Kidney glomerular epithelial cell (primary cell): Measurements from ENCODE around the gene TP53RK.
"Not testable (repeated sequence)": the region's sequence is repeated elsewhere in the genome, so short reads cannot be mapped to it uniquely, and the experiment has no call there.

Experiments
- DNase-seq: peaks from one replicate; lab custom pipeline; 2025; lab: John Stamatoyannopoulos, UW

TP53RK gene

GRCh38 chr20:46683011-46683667 lies 6.1 kb downstream of the TP53RK start:
- DNase-seq = no peak

GRCh38 chr20:46682063-46682821 lies 7.0 kb downstream of the TP53RK start:
- DNase-seq = no peak

- peak; percentile 45 for DNase-seq
Measured at GRCh38 chr20:46681032-46681854, 8.0 kb downstream of the TP53RK start.

GRCh38 chr20:46680684-46681031 lies 8.6 kb downstream of the TP53RK start:
- no peak for DNase-seq

- DNase-seq = no peak
Measured at GRCh38 chr20:46678516-46678915, 10.7 kb downstream of the TP53RK start.

- no peak for DNase-seq
Measured at GRCh38 chr20:46677608-46678007, 11.6 kb downstream of the TP53RK start.

- DNase-seq = not testable (repeated sequence)
Measured at GRCh38 chr20:46676649-46677316, 12.5 kb downstream of the TP53RK start.

GRCh38 chr20:46674253-46675083 lies 14.8 kb downstream of the TP53RK start:
- no peak for DNase-seq

GRCh38 chr20:46673394-46674252 lies 15.6 kb downstream of the TP53RK start:
- DNase-seq = no peak

GRCh38 chr20:46672543-46673148 lies 16.6 kb downstream of the TP53RK start:
- no peak for DNase-seq

- DNase-seq = no peak
Measured at GRCh38 chr20:46671866-46672542, 17.2 kb downstream of the TP53RK start.

- DNase-seq = no peak
Measured at GRCh38 chr20:46670585-46671584, 18.4 kb downstream of the TP53RK start.

GRCh38 chr20:46670228-46670584 lies 19.0 kb downstream of the TP53RK start:
- no peak for DNase-seq

GRCh38 chr20:46666818-46667515 lies 22.3 kb downstream of the TP53RK start:
- no peak for DNase-seq

- no peak for DNase-seq
Measured at GRCh38 chr20:46666306-46666705, 22.9 kb downstream of the TP53RK start.

GRCh38 chr20:46665602-46666001 lies 23.6 kb downstream of the TP53RK start:
- DNase-seq = no peak

- DNase-seq = no peak
Measured at GRCh38 chr20:46663531-46663930, 25.7 kb downstream of the TP53RK start.

GRCh38 chr20:46661659-46662058 lies 27.6 kb downstream of the TP53RK start:
- DNase-seq = no peak
